HepG2 (cell line): ENCODE measurements around the gene SH3GL1. TPM values are rescaled to one million over a fixed set of nuclear protein-coding genes. Genes with fewer than 3 reads are reported as not detected.

Experiments
- AGO1 ChIP-seq: fragments of 200-400 bp; formaldehyde crosslinking; IDR thresholded peaks from 2 replicates; pipeline ENCODE4 v1.6.1; 2017; ENCODE audit warnings: mild to moderate bottlenecking, low read depth, low read length, moderate library complexity; ENCODE audit not compliant: poor library complexity, severe bottlenecking
- CHD4 ChIP-seq: fragments of 200-600 bp; sonication (generic); IDR thresholded peaks from 2 replicates; pipeline ENCODE4 v1.7.0; 2017; ENCODE audit warnings: mild to moderate bottlenecking, low read length, borderline replicate concordance
- ELF1 ChIP-seq: sonication (generic); formaldehyde crosslinking; IDR thresholded peaks from 2 replicates; pipeline ENCODE4 v1.4.0; 2020; ENCODE audit warnings: missing genetic modification reagents
- JDP2 ChIP-seq: sonication (generic); formaldehyde crosslinking; IDR thresholded peaks from 2 replicates; pipeline ENCODE4 v1.8.1; 2022; ENCODE audit warnings: missing genetic modification reagents, borderline replicate concordance
- JUN ChIP-seq: sonication (generic); formaldehyde crosslinking; IDR thresholded peaks from 2 replicates; pipeline ENCODE4 v1.4.0; 2020; ENCODE audit warnings: mild to moderate bottlenecking, missing genetic modification reagents
- JUNB ChIP-seq: sonication (generic); formaldehyde crosslinking; IDR thresholded peaks from 2 replicates; pipeline ENCODE4 v1.8.0; 2022; ENCODE audit warnings: missing genetic modification reagents, mild to moderate bottlenecking, borderline replicate concordance
- KLF15 ChIP-seq: sonication (generic); formaldehyde crosslinking; IDR thresholded peaks from 2 replicates; pipeline ENCODE4 v1.8.1; 2023; ENCODE audit warnings: borderline replicate concordance, mild to moderate bottlenecking, inconsistent platforms, missing genetic modification reagents, mixed read lengths
- MEIS1 ChIP-seq: sonication (generic); formaldehyde crosslinking; IDR thresholded peaks from 2 replicates; pipeline ENCODE4 v1.9.0; 2021; ENCODE audit warnings: mild to moderate bottlenecking, missing genetic modification reagents, moderate library complexity, borderline replicate concordance
- MTF1 ChIP-seq: sonication (generic); formaldehyde crosslinking; IDR thresholded peaks from 2 replicates; pipeline ENCODE4 v1.5.0; 2020; ENCODE audit warnings: missing genetic modification reagents
- NR0B2 ChIP-seq: sonication (generic); formaldehyde crosslinking; IDR thresholded peaks from 2 replicates; pipeline ENCODE4 v1.4.0; 2020; ENCODE audit warnings: mild to moderate bottlenecking, missing genetic modification reagents
- PPARG ChIP-seq: conservative IDR thresholded peaks from 2 replicates; pipeline ENCODE4 v1.6.1; 2016; ENCODE audit warnings: missing biosample characterization, missing genetic modification reagents
- SIX4 ChIP-seq: sonication (generic); formaldehyde crosslinking; IDR thresholded peaks from 2 replicates; pipeline ENCODE4 v1.4.0; 2020; ENCODE audit warnings: missing genetic modification reagents
- SP2 ChIP-seq: sonication (generic); formaldehyde crosslinking; IDR thresholded peaks from 2 replicates; pipeline ENCODE4 v1.5.1; 2020; ENCODE audit warnings: mild to moderate bottlenecking, missing genetic modification reagents
- TCF12 ChIP-seq, 2 experiments: fragments of 450-650 bp in 1 of 2; sonication (generic) in 1 of 2; formaldehyde crosslinking in 1 of 2; IDR thresholded peaks; 2 replicates each; pipeline versions ENCODE4 v1.6.1 to v1.8.0; 2017 to 2022; ENCODE audit warnings: antibody characterized with exemption in 1 of 2, mild to moderate bottlenecking in 1 of 2, missing genetic modification reagents in 1 of 2, moderate library complexity in 1 of 2
- ZFY ChIP-seq: sonication (generic); formaldehyde crosslinking; IDR thresholded peaks from 2 replicates; pipeline ENCODE4 v1.4.0; 2020; ENCODE audit warnings: missing genetic modification reagents
- ZNF207 ChIP-seq: fragments of 450-650 bp; IDR thresholded peaks from 2 replicates; pipeline ENCODE4 v1.6.1; 2016; ENCODE audit warnings: antibody characterized with exemption, borderline replicate concordance
- ZNF331 ChIP-seq: sonication (generic); formaldehyde crosslinking; IDR thresholded peaks from 2 replicates; pipeline ENCODE4 v1.4.0; 2020; ENCODE audit warnings: missing genetic modification reagents
- ZNF407 ChIP-seq: sonication (generic); formaldehyde crosslinking; IDR thresholded peaks from one replicate; pipeline ENCODE4 v1.5.1; 2020; ENCODE audit warnings: mild to moderate bottlenecking, missing genetic modification reagents; ENCODE audit errors: not compliant biosample characterization
- ZNF576 ChIP-seq: sonication (generic); formaldehyde crosslinking; IDR thresholded peaks from 2 replicates; pipeline ENCODE4 v1.4.0; 2020; ENCODE audit warnings: mild to moderate bottlenecking, missing genetic modification reagents
- ZNF737 ChIP-seq: sonication (generic); formaldehyde crosslinking; IDR thresholded peaks from 2 replicates; pipeline ENCODE4 v1.5.0; 2020; ENCODE audit warnings: missing genetic modification reagents, mild to moderate bottlenecking, borderline replicate concordance
- ZNF782 ChIP-seq: sonication (generic); formaldehyde crosslinking; IDR thresholded peaks from 2 replicates; pipeline ENCODE4 v1.4.0; 2020; ENCODE audit warnings: missing genetic modification reagents, mild to moderate bottlenecking, borderline replicate concordance
- polyA plus RNA-seq, 8 experiments: library from polyadenylated mRNA; depleted of rRNA in 3 of 8; stranded (reverse) in 7 of 8; unstranded in 1 of 8; fragments of >200 nt; fragmentation: Illumina TruSeq in 4 of 8; extraction: Trizol in 4 of 8; gene quantifications; 2 replicates each; pipeline versions ENCODE4 v1.2.1 to v1.2.3, GENCODE V29; 2011 to 2016; ENCODE audit warnings: low read depth in 4 of 8, missing spikeins in 1 of 8, mixed read lengths in 1 of 8; ENCODE audit not compliant: insufficient read depth in 1 of 8
- total RNA-seq, 5 experiments: library from RNA; depleted of rRNA; stranded (reverse); fragments of >200 nt; fragmentation: Illumina TruSeq; extraction: Trizol; gene quantifications; 2 replicates each; pipeline ENCODE4 v1.2.3, GENCODE V29; 2016; ENCODE audit warnings: low read depth in 1 of 5

The SH3GL1 gene
- total and polyA plus RNA-seq, 2 of the 13 experiments (the other 11 are each of a cell fraction or from before 2014, with no cell fraction given), result 33.0 to 45.1 TPM

GRCh38 chr19:4390567-4391305 lies 9.6 kb downstream of the SH3GL1 start (continued):
- TF ChIP-seq ZNF407 (CRISPR knock-in tag) (no peak), KLF15 (CRISPR knock-in tag) (no peak), JUNB (CRISPR knock-in tag) (no peak), ZNF207 (no peak), CHD4 (peak; percentile 27; the same call in 1 of the 2 replicates), MTF1 (peak; percentile 19; the same call in 1 of the 2 replicates), AGO1 (no peak), ELF1 (CRISPR knock-in tag) (peak; percentile 58), ZNF737 (CRISPR knock-in tag) (no peak), MEIS1 (CRISPR knock-in tag) (no peak), JDP2 (no peak), SP2 (CRISPR knock-in tag) (no peak), TCF12 (IDR thresholded peaks at IDR 0.05) (no peak), TCF12 (CRISPR knock-in tag; IDR thresholded peaks at IDR 0.05) (peak; percentile 73; the same call in 1 of the 2 replicates), ZNF782 (CRISPR knock-in tag) (peak; percentile 7; the same call in 1 of the 2 replicates), PPARG (CRISPR knock-in tag) (no peak), NR0B2 (CRISPR knock-in tag) (0 out of 2 replicates have a peak, but pooled peaks have one; percentile 32), ZNF576 (no peak), ZNF331 (0 out of 2 replicates have a peak, but pooled peaks have one; percentile 29), SIX4 (CRISPR knock-in tag) (peak; percentile 74), ZFY (CRISPR knock-in tag) (peak; percentile 91), JUN (CRISPR knock-in tag) (peak; percentile 57; the same call in 1 of the 2 replicates)
